DND-41 (cell line): ENCODE results near the gene TRMT61B.

Source experiments
- EZH2 ChIP-seq: IDR thresholded peaks from 3 replicates; pipeline ENCODE4 v1.6.1; 2012; ENCODE audit warnings: borderline replicate concordance, low read depth, mild to moderate bottlenecking, moderate library complexity, low read length, inconsistent platforms; ENCODE audit not compliant: severe bottlenecking
- TF ChIP-seq, protein P1 (sequence below): IDR thresholded peaks from 2 replicates; pipeline ENCODE4 v1.5.1; 2012; ENCODE audit warnings: borderline replicate concordance, low read length, moderate library complexity, mild to moderate bottlenecking; ENCODE audit not compliant: poor library complexity, severe bottlenecking; ENCODE audit errors: extremely low read depth

- TF ChIP-seq, protein P1, sequence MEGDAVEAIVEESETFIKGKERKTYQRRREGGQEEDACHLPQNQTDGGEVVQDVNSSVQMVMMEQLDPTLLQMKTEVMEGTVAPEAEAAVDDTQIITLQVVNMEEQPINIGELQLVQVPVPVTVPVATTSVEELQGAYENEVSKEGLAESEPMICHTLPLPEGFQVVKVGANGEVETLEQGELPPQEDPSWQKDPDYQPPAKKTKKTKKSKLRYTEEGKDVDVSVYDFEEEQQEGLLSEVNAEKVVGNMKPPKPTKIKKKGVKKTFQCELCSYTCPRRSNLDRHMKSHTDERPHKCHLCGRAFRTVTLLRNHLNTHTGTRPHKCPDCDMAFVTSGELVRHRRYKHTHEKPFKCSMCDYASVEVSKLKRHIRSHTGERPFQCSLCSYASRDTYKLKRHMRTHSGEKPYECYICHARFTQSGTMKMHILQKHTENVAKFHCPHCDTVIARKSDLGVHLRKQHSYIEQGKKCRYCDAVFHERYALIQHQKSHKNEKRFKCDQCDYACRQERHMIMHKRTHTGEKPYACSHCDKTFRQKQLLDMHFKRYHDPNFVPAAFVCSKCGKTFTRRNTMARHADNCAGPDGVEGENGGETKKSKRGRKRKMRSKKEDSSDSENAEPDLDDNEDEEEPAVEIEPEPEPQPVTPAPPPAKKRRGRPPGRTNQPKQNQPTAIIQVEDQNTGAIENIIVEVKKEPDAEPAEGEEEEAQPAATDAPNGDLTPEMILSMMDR = no peak
- TF ChIP-seq EZH2 = no peak
These were observed 34.8 kb upstream of the TRMT61B start for GRCh38 chr2:28904802-28905457.
